Amniotic epithelial cell (primary cell): Measurements from ENCODE around the gene TVP23A.

Experiments used
- DNase-seq: peaks from one replicate; pipeline ENCODE4 v3.0.0-alpha.2; 2010; ENCODE audit warnings: low read depth

The TVP23A gene

GRCh38 chr16:10817963-10818941 is at the start of gene TVP23A:
Gene TVP23A (minus strand): TSS chr16:10818794. CDS start chr16:10818493, 301 bp downstream.
- DNase-seq: peak; percentile 62

GRCh38 chr16:10868104-10868595 is 49.6 kb upstream of the TVP23A start:
- no peak for DNase-seq

DNA sequence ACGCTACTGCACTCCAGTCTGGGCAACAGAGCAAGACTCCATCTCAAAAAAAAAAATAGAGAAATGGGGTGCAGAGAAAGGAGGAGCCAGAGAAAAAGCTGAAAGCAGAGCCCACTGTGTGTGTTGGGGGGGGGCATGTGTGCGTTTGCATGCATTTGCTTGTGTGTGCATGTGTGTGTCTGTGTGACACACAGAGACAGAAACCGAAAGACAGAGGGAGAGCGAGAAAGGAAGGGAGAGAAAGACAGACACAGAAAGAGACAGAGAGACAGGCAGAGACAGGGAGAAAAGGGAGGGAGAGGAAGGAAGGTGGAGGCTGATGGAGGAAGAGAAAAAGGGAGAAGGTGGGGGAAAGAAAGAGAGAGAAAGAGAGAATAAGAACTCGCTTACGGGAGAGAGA is 48.6 kb upstream of the TVP23A start:
- no peak for DNase-seq

- DNase-seq: no peak
These were observed 47.7 kb upstream of the TVP23A start for GRCh38 chr16:10865991-10866966.

DNA sequence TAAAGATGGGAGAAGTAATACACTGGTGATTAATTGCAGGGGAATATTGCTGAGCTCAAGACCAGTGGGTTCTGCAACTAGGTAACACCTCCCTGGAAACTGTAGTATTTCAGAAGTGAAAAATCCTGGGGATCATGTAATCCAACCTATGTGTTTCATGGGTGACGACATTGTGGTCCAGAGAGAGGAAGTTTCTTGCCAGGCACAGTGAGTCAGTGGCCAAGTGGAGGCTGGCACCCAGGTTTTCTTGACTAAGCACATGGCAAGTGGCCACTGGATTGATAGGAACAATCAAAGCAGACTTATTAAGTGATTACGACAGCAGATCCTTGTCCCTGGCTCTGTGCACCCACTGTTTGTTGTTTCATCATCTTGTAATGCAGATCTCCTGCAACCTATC is 43.8 kb upstream of the TVP23A start:
- peak; percentile 98 for DNase-seq

GRCh38 chr16:10859658-10860057 is 41.1 kb upstream of the TVP23A start:
- no peak for DNase-seq

GRCh38 chr16:10859020-10859419 is 40.4 kb upstream of the TVP23A start:
- DNase-seq: no peak

- DNase-seq: no peak
These were observed 39.6 kb upstream of the TVP23A start for GRCh38 chr16:10858203-10858602.

DNA sequence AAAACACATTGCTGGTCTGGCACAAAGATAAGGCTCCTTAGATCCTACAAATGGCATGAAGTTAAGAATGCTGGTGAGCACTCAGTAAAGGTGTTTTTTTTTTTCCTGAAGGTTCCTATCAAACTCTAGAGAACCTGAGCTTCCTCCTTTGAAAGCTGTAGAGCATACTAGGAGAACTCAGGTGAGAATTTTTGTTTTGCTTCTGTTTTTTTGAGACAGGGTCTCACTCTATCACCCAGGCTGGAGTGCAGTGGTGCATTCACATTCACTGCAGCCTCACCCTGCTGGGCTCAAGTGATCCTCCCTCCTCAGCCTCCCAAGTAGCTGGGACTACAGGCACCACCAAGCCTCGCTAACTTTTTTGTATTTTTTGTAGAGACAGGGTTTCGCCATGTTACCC is 37.4 kb upstream of the TVP23A start:
- DNase-seq: no peak

DNA sequence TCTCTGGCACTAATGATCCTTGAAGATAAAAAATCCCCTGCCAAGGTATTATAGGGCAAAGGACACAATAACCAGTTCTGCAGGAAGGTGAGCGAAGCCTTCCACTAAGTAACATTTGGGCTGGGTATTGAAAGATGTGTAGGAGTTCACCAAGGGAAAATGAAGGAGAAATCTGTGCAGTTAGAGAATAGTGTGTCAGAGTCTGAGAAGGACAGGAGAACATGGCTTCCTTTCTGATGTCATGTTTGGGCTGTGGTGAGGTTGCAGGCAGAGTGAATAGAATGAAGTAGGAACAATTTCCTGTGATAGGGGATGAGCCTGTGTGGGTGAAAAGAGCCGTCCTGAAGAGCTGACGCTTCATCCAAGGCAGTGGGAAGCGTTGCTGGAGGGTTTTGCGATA is 34.4 kb upstream of the TVP23A start:
- no peak for DNase-seq

DNA sequence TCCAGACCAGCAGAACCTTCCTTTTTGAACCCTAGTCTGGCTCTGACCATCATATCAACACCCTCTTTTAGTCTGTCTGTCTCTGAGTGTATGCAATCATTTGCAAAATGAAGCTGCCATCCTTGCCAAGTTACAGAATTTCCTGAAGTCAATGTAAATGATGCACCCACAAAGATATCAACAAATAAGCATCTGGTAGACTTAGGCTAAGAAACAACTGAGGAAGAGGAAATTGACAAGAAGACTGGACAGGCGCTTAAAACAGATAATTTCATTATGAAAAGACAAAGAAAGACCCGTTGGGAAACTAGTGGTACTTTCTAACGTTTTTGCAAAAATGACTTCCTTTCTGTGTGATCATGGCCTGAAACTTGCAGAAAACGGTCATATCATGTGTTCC is 33.7 kb upstream of the TVP23A start:
- DNase-seq: no peak

- no peak for DNase-seq
These were observed 32.9 kb upstream of the TVP23A start for GRCh38 chr16:10851512-10851911.

DNA sequence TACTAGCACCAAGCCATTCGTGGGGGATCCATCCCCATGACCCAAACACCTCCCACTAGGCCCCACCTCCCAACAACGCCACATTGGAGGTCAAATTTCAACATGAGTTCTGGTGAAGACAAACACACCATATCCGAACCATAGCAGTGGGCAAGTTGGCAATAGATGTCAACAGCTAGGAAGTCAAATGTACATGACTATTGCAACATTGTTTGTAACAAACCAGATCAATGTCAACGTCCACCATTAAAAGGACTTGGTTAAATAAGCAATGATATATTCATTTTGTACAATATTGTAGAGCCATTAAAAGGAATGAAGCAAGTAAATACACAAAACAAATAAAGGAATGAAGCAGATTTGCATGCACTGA is 31.9 kb upstream of the TVP23A start:
- DNase-seq: no peak

- DNase-seq: no peak
These were observed 31.3 kb upstream of the TVP23A start for GRCh38 chr16:10849736-10850477.

DNA sequence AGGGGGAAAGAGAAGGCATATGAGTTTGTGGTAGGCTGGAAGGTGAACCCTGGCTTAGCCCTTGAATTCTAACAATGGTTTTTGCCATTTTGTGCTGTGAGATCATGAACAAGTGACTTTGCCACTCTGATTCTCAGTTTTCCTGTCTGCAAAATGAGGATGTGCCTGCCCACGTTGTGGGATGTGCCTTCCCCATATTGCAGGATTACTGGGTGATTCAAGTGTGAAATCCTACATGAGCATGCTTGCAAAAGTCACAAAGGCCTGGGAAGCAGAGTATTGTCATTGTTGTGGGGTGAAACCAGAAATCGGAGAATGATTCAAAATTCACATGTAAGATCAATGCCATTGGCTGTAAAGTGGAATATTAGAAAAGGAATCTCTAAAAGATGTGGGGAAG is 28.6 kb upstream of the TVP23A start:
- no peak for DNase-seq

DNA sequence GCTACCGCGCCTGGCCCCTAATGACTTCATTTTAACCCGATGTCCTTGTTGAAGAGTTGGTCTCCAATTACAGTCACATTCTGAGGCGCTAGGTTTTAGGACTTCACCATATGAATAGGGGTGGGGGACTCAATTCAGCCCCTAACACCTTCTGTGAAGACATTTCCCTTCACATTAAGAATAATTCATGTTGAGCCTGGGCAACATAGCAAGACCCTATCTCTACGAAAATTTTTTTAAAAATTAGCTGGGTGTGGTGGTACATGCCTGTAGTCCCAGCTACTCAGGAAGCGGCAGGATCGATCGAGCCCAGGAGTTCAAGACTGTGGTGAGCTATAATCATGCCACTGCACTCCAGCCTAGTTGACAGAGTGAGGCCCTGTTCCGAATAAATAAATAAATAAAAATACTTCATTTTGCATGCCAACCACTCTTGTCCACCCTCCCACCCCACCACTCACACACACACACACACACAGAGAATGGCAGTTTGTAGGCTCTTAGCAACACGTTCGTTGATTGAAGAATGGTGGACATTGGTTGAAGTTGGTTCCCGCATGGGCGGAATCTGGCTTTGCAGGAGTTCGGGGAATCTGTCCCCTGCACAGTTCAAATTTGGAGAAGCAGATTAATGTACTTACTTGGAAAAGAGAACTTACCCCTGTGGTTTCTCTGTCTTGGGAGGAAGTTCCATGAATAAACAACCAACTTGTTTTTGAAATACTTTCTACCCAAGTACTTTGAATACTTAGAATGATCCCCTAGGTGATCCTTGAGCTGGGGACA is 27.8 kb upstream of the TVP23A start:
- DNase-seq: no peak

- no peak for DNase-seq
These were observed 22.1 kb upstream of the TVP23A start for GRCh38 chr16:10840703-10841102.

GRCh38 chr16:10839279-10839666 is 20.7 kb upstream of the TVP23A start:
- no peak for DNase-seq

DNA sequence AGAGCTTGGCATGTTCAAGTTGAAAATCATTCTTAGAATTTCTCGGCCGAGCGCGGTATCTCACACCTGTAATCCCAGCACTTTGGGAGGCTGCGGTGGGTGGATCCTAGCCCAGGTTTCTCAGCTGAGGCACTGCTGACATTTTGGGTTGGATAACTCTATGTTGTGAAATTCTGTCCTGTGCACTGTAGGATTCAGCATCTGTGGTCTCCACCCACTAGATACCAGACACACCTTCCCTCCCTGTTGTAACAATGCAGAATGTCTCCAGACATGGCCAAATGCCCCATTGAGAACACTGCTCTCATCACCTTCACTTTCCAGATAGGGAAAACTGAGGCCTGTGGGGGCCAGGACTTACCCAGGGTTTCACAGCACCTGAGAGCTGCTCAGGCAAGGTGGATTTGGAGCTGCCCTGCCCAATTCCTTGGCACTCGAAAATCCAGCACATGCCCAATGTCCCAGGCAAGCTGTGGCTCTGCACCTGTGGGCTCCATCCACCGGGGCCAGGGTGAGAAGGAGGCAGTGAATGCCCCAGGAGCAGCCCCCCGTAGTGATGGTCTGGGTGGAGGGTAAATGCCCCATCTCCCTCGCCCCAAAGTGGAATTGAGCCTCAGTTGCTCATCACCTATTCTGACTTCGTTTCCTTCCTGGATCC is 20.2 kb upstream of the TVP23A start:
- DNase-seq: no peak

DNA sequence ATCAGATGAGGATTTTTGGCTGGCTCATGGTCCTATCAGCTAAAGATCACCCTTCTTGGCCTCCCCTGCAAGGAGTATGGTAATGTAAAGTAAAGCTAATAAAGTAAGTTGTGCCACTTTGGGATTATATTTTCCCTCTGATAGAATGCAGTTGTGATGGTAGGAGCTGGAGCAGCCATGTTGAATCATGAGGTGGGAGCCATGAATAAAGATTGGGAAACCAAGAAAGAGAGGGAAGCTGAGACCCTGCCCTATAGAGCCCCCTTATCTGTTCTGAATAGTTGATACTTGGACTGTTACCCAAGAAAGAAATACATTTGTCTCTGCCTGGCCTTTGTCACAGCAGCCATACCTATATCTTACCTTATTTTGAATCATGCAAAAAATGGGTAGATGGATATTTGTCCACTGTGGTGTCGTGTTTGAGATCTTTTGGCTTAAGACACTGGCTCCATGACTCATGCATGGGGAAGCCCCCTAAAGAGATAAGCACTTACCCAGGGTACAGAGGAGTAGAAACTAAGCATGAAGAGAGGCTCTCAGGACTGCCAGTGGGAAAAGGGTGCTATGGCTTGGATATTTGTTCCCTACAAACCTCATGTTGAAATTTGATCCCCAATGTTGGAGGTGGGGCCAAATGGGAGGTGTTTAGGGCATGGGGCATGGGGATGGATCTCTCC is 17.7 kb upstream of the TVP23A start:
- no peak for DNase-seq
